ENCODE results near the gene HPCAL4. TPM values are rescaled to one million over a fixed set of nuclear protein-coding genes. Genes with fewer than 3 reads are reported as not detected.

HPCAL4 gene
- total RNA-seq, 1 donor from 2014 or later, result 0.13 TPM

DNA sequence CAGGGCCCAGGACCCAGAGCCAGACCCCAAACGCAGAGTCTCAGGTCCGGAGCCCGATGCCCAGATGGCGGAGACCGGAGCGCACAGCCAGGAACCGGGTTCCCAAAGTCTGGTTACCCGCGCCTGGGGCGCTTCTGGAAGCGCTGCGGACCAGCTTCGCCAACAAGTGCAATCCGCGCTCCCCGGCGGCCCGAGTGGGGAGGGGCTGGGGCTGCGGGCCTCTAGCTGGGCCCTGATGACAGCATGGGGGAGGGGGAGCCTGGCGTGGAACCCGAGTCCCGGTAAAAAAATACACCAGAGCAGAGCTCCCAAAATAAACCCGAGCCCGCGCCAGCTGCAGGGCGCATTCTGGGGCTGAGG, 19.8 kb downstream of the HPCAL4 start:
- Histone ChIP-seq H3K4me1 (peaks cover 7% of the 10 kb centered on the region), H4K20me1 (ENCODE audit: low read depth) (peaks cover 8% of the 10 kb centered on the region), H3K27ac (no peak overlapping the region), H3K9me3 (ENCODE audit: low read depth) (no peaks in the 10 kb centered on the region), H3K4me3 (peak overlapping the region; percentile 55), H3K36me3 (no peaks in the 10 kb centered on the region), H2AFZ (replicated peaks) (peak overlapping the region; percentile 61), H3K27me3 (peaks cover 100% of the 10 kb centered on the region), H3F3A (ENCODE audit: low read depth) (no peaks in the 10 kb centered on the region), H3K79me2 (ENCODE audit: low read depth) (no peaks in the 10 kb centered on the region), H3K4me2 (peak overlapping the region; percentile 89), H3K9ac (no peak overlapping the region)
- Mint-ChIP-seq H3K27ac (no peak overlapping the region), H3K27me3 (ENCODE audit: insufficient read depth, low read depth) (peaks cover 35% of the 10 kb centered on the region), H3K9me3 (no peaks in the 10 kb centered on the region), H3K36me3 (no peaks in the 10 kb centered on the region), H3K4me1 (peaks cover 7% of the 10 kb centered on the region), H3K4me3 (peak overlapping the region; percentile 73)
- no peak for TF ChIP-seq EZH2 (IDR thresholded peaks at IDR 0.05)
- peak; percentile 73 for TF ChIP-seq EZH2phosphoT487 (IDR thresholded peaks at IDR 0.05)
- TF ChIP-seq, protein P1, sequence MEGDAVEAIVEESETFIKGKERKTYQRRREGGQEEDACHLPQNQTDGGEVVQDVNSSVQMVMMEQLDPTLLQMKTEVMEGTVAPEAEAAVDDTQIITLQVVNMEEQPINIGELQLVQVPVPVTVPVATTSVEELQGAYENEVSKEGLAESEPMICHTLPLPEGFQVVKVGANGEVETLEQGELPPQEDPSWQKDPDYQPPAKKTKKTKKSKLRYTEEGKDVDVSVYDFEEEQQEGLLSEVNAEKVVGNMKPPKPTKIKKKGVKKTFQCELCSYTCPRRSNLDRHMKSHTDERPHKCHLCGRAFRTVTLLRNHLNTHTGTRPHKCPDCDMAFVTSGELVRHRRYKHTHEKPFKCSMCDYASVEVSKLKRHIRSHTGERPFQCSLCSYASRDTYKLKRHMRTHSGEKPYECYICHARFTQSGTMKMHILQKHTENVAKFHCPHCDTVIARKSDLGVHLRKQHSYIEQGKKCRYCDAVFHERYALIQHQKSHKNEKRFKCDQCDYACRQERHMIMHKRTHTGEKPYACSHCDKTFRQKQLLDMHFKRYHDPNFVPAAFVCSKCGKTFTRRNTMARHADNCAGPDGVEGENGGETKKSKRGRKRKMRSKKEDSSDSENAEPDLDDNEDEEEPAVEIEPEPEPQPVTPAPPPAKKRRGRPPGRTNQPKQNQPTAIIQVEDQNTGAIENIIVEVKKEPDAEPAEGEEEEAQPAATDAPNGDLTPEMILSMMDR (IDR thresholded peaks at IDR 0.05), result no peak
- peak; percentile 69 for DNase-seq (ENCODE audit: low spot score)

DNA sequence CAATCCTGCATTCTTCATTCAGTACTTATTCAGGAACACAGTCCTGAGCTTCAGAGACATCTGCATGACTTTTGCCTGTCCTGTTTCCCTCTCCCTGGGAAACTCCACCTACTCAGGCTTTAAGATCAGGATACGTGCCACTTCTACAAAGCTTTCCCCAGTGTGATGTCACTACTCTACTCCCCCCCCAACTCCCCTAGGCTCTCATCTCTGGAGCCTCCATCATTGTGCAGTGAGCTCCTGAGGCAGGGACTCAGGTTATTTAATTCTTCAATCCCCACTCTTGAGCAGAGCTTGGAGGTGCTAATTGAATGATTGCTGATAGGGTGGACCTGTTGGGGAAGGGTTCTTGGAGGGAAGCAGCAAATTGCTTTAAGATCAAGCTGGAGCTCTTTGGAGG, 20.5 kb downstream of the HPCAL4 start:
- H3K9me3 ChIP-seq (ENCODE audit: low read depth), result no peaks in the 10 kb centered on the region
- no peaks in the 10 kb centered on the region for H3K36me3 ChIP-seq
- no peak overlapping the region for H2AFZ ChIP-seq (replicated peaks)
- no peak overlapping the region for H3K4me3 ChIP-seq
- TF ChIP-seq EZH2 (IDR thresholded peaks at IDR 0.05), result no peak
- TF ChIP-seq, protein P1 (IDR thresholded peaks at IDR 0.05), result no peak
- no peak for TF ChIP-seq EZH2phosphoT487 (IDR thresholded peaks at IDR 0.05)
- no peak for DNase-seq (ENCODE audit: low spot score)
- H3F3A ChIP-seq (ENCODE audit: low read depth), result no peaks in the 10 kb centered on the region
- peaks cover 7% of the 10 kb centered on the region for H3K4me1 ChIP-seq
- peak overlapping the region; percentile 89 for H3K4me2 ChIP-seq
- peak overlapping the region; percentile 76 for H3K4me3 Mint-ChIP-seq
- H3K27me3 ChIP-seq, result peaks cover 100% of the 10 kb centered on the region
- H3K4me1 Mint-ChIP-seq, result peaks cover 6% of the 10 kb centered on the region
- no peaks in the 10 kb centered on the region for H3K79me2 ChIP-seq (ENCODE audit: low read depth)
- no peak overlapping the region for H3K27ac Mint-ChIP-seq
- H3K9me3 Mint-ChIP-seq, result peaks cover 2% of the 10 kb centered on the region
- peaks cover 8% of the 10 kb centered on the region for H4K20me1 ChIP-seq (ENCODE audit: low read depth)
- no peak overlapping the region for H3K27ac ChIP-seq
- H3K36me3 Mint-ChIP-seq, result no peaks in the 10 kb centered on the region
- H3K27me3 Mint-ChIP-seq (ENCODE audit: insufficient read depth, low read depth), result peaks cover 38% of the 10 kb centered on the region
- H3K9ac ChIP-seq, result no peak overlapping the region

DNA sequence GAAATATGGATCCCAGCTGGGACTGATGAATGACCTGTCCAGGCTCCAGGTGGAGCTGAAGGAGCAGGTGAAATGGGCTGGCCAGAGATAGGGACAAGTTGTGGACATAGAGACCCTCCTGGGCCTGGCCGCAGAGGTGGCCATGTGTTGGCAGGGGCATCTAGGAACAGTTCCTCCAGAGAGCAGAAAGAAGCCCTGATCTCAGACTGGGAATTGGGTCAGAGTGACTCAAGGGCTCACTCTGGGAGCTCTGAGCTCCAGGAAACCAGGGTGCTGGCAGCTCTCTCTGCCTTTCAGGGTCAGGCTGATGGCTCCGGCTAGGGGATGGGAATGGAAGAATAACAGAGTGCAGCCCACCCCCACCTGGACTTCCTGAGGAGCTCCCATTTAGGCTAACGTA, 22.3 kb downstream of the HPCAL4 start:
- no peaks in the 10 kb centered on the region for H3K79me2 ChIP-seq (ENCODE audit: low read depth)
- no peaks in the 10 kb centered on the region for H3K36me3 ChIP-seq
- no peak for DNase-seq (ENCODE audit: low spot score)
- peaks cover 97% of the 10 kb centered on the region for H3K27me3 ChIP-seq
- no peak overlapping the region for H3K27ac Mint-ChIP-seq
- no peak overlapping the region for H3K9ac ChIP-seq
- H4K20me1 ChIP-seq (ENCODE audit: low read depth), result peaks cover 8% of the 10 kb centered on the region
- H3K4me3 Mint-ChIP-seq, result no peak overlapping the region
- TF ChIP-seq EZH2phosphoT487 (IDR thresholded peaks at IDR 0.05) (no peak), EZH2 (IDR thresholded peaks at IDR 0.05) (no peak)
- TF ChIP-seq, protein P1 (IDR thresholded peaks at IDR 0.05), result no peak
- H3K4me2 ChIP-seq, result no peak overlapping the region
- H3K4me1 Mint-ChIP-seq, result peaks cover 6% of the 10 kb centered on the region
- H2AFZ ChIP-seq (replicated peaks), result no peak overlapping the region
- no peaks in the 10 kb centered on the region for H3K36me3 Mint-ChIP-seq
- no peak overlapping the region for H3K27ac ChIP-seq
- no peak overlapping the region for H3K4me3 ChIP-seq
- no peaks in the 10 kb centered on the region for H3F3A ChIP-seq (ENCODE audit: low read depth)
- peaks cover 32% of the 10 kb centered on the region for H3K27me3 Mint-ChIP-seq (ENCODE audit: insufficient read depth, low read depth)
- H3K9me3 Mint-ChIP-seq, result peaks cover 4% of the 10 kb centered on the region
- H3K9me3 ChIP-seq (ENCODE audit: low read depth), result no peaks in the 10 kb centered on the region
- H3K4me1 ChIP-seq, result peaks cover 7% of the 10 kb centered on the region

All from neural progenitor cell (in vitro differentiated cells).